ENCODE results near the gene NR5A2.

NR5A2 gene

GRCh38 chr1:200205216-200205995 lies 177.9 kb downstream of the NR5A2 start:
- no peak for DNase-seq (ENCODE audit: low read depth in 2 of 2)

DNA sequence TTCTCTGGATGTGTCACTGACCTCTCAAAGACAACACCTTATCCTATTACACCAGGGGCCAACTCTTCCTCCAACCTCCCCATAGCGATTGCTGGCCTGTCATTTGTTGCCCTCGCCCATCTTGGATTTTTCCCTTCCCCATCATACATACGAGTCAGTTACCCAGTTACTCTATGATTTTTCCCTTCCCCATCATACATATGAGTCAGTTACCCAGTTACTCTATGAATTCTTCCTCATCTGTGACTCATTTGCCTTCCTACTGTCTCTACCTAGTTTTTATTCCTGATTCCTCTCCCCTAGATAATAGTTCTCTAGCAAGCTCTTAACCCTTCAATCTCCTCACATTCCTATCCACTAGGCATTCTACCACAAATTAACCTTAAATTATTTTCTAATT lies 178.8 kb downstream of the NR5A2 start:
- no peak for DNase-seq (ENCODE audit: low read depth in 2 of 2)

- DNase-seq (ENCODE audit: low read depth in 2 of 2), result no peak
Measured at GRCh38 chr1:200206761-200207160, 179.3 kb downstream of the NR5A2 start.

GRCh38 chr1:200207711-200208126 lies 180.2 kb downstream of the NR5A2 start:
- no peak for DNase-seq (ENCODE audit: low read depth in 2 of 2)

GRCh38 chr1:200211157-200211556 lies 183.6 kb downstream of the NR5A2 start:
- no peak for DNase-seq (ENCODE audit: low read depth in 2 of 2)

- DNase-seq (ENCODE audit: low read depth in 2 of 2), result no peak
Measured at GRCh38 chr1:200213392-200213791, 185.9 kb downstream of the NR5A2 start.

DNA sequence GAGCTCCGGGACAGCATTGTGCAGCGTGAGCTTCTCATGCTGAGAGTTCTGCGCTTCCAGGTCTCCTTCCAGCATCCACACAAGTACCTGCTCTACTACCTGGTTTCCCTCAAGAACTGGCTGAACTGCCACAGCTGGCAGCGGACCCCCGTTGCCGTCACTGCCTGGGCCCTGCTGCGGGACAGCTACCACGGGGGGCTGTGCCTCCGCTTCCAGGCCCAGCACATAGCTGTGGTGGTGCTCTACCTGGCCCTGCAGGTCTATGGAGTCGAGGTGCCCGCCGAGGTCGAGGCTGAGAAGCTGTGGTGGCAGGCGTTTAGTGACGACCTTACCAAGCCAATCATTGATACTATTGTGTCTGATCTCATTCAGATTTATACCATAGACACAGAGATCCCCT lies 186.4 kb downstream of the NR5A2 start:
- DNase-seq (ENCODE audit: low read depth in 2 of 2), result no peak

DNA sequence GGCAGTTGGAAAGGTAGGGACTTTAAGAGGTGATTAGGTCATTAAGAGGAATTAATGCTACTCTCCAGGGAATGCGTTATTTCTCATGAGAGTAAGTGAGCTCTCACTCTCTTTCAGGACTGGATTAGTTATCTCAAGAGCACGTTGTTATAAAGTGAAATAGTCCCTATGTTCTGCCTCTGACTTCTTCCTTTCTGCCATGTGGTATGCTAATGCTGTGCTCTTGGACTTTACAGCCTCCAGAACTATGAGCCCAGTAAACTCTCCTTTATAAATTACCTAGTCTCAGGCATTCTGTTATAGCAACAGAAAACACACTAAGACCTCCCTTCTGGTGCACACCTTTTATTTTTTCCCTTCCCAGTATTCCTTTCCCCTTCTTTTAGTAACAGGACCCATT lies 187.8 kb downstream of the NR5A2 start:
- DNase-seq (ENCODE audit: low read depth in 2 of 2), result no peak

DNA sequence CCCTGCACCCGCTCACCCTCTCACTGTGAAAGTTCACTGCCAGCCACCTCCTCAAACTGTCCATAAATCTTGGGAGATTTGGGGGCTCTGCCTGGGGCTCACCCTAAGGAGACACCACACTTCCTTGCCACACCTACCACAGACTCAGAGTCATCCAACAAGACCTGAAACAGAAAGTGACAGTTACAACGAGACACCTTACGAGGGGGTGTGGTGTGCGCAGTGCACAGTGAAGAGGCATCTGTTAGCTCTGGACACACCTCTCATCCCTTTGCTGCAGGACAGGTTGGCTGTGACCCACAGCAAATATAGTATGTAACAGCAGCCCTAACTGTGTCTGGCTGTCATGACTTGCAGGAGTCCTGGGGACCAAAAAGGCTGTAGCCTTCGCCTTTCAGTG lies 190.2 kb downstream of the NR5A2 start:
- DNase-seq (ENCODE audit: low read depth in 2 of 2), result no peak

- DNase-seq (ENCODE audit: low read depth in 2 of 2), result no peak
Measured at GRCh38 chr1:200221614-200222282, 194.2 kb downstream of the NR5A2 start.

DNA sequence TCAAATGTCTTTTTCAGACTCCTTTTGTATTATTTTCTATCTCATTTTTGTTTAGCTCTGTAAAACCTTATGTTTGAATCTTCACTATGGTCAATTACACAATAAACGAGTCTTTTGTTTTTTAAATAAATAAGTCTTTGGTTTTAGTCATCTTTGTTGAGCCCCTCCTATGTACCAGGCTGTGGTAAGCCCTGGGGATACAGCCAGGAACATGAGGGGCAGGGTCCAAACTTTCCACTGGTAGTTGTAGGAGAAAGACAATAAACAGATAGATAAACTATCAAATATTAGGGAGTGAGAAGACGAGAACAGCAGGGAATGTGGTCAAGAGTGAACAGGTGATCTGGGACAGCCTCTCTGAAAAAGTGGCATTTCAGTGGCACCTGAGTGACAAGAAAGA lies 195.7 kb downstream of the NR5A2 start:
- no peak for DNase-seq (ENCODE audit: low read depth in 2 of 2)

DNA sequence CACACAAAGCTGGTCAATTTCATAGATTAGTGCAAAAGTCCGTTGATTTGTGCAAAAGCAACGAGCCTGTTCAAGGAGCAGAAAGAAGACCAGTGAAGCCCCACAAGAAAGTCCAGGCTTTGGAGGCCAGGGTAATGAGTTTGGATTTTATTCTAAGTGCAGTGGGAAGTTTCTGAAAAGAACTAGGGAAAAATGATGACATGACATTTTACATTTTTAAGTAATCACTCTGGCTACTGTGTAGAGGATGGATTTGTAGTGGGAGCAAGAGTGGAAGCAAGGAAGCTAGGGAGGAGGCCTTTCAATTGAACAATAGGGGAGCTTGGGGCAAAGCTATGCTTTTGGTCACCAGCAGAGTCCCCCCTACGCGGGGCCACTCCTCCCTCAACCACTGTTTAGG lies 196.1 kb downstream of the NR5A2 start:
- DNase-seq (ENCODE audit: low read depth in 2 of 2), result no peak

DNA sequence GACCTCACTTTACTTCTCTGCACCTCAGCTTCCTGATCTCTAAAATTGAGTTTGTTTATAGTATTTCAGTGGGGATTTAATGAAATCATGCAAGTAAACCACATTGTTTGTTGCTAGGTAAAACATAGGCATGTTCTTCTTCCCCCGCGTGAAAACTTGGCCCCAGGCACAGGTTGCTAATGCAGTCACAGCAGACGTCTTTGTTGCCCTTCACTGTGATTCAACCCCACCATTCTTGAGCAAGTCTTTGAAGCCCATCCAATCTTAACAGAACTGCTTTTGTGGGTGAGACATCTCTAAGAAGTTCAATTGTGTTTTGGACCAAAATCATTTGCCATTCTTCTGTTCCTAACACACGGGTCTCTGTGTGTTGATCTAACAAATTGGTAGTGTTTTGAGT lies 196.8 kb downstream of the NR5A2 start:
- DNase-seq (ENCODE audit: low read depth in 2 of 2), result no peak

DNA sequence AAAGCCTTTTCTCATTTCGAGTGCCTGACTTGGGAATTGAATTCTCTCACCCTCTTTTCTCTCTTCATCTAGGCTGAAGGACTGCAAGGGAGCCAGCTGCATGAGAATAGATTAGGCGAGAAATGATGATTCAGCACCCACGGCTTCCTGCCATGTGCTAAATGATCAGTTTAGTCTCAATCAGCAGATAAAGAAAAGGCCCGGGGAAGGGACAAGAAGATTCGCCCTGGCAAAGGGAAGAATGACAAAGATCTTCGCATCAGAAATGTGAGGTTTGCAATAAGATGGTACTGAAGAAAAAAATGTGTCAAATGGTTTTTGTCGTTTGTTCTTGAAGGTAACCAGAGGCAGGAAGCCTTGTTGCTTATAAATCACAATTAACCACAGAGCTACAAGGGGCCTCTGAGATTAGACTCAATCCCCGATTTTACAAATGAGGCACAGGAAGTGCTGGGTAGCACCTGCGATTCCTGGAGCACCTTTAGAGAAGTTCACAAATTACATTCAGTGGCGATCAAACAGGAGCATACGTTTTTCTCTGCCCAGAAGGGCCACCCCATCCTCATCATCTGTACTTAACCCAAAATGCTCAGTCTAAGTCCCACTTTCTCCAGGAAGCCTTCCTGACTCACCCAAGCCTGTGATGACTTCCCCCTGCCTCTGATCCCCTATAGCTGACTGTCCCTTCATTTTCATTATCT lies 198.9 kb downstream of the NR5A2 start:
- no peak for DNase-seq (ENCODE audit: low read depth in 2 of 2)

DNA sequence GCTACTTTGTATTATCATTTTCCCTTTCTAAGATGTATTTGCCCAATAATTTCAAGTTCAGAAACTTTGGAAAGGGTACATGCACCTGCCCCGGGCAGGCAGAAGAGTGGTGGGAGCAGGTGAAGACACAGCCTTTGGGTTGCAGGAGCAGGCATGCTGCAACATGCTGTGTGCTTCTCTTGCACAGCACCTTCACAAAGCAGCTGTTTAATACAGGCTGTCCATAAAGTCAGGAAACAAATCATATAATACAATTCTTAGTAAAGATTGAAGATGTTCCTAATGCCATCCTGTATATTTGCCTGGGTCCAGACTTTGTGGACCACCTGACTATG lies 199.4 kb downstream of the NR5A2 start:
- no peak for DNase-seq (ENCODE audit: low read depth in 2 of 2)

Measured in stimulated activated CD8-positive, alpha-beta memory T cell treated with anti-CD3 and anti-CD28 coated beads, Interleukin-15, amount 100 ng/mL, for 4 hours (primary cell).